Cardiac ventricle fibroblast (primary cell): ENCODE results near the gene TNP1. TPM values are rescaled to one million over a fixed set of nuclear protein-coding genes. Genes with fewer than 3 reads are reported as not detected.

ENCODE experiments used
- total RNA-seq: library from RNA; depleted of rRNA; stranded (reverse); fragments of >200 nt; gene quantifications from 2 replicates; pipeline ENCODE4 v1.2.3, GENCODE V29; 2015

TNP1 gene
- total RNA-seq, result not detected in 2 replicates

GRCh38 chr2:216859944-216860343, at the start of gene TNP1:
Gene TNP1 (minus strand): TSS chr2:216860064. CDS start chr2:216860034, 30 bp downstream.

Other genes starting within 250 kb of the TNP1 start
- gene IGFBP2, start 226.6 kb downstream of the TNP1 start, total RNA-seq, result 32.7 and 33.9 TPM in 2 replicates
- 5.1 and 5.3 TPM in 2 replicates for gene IGFBP5, start 164.5 kb downstream of the TNP1 start, total RNA-seq